HEK293T (cell line): ENCODE results near the gene CAMK2A.

ENCODE experiments used
- FOXA1 ChIP-seq: fragments of 450-650 bp; IDR thresholded peaks from 2 replicates; pipeline ENCODE4 v1.6.1; 2016; ENCODE audit warnings: mild to moderate bottlenecking
- FOXK2 ChIP-seq: fragments of 450-650 bp; IDR thresholded peaks from 2 replicates; pipeline ENCODE4 v1.6.1; 2016; ENCODE audit warnings: mild to moderate bottlenecking
- HDGF ChIP-seq: fragments of 450-650 bp; IDR thresholded peaks from 2 replicates; pipeline ENCODE4 v1.6.1; 2017; ENCODE audit warnings: antibody characterized with exemption, borderline replicate concordance
- SP1 ChIP-seq: fragments of 450-650 bp; IDR thresholded peaks from 2 replicates; pipeline ENCODE4 v1.6.1; 2017
- SUZ12 ChIP-seq: fragments of 450-650 bp; IDR thresholded peaks from 2 replicates; pipeline ENCODE4 v1.6.1; 2016; ENCODE audit warnings: mild to moderate bottlenecking
- ZNF384 ChIP-seq: fragments of 450-650 bp; IDR thresholded peaks from 2 replicates; pipeline ENCODE4 v1.6.1; 2016

- TF ChIP-seq SUZ12: no peak
- TF ChIP-seq SP1: no peak
- no peak for TF ChIP-seq ZNF384
- no peak for TF ChIP-seq HDGF
- TF ChIP-seq FOXK2: no peak
- no peak for TF ChIP-seq FOXA1
Observed at GRCh38 chr5:150298701-150299451, 9.3 kb upstream of the CAMK2A start.
